K562 (cell line): ENCODE data around the gene CLEC4E. TPM values are rescaled to one million over a fixed set of nuclear protein-coding genes. Genes with fewer than 3 reads are reported as not detected.
A peak's percentile ranks its signal among the peaks of the same experiment; 100 is the strongest.

ENCODE experiments used
- ATAC-seq: fragments of 200-7000 bp; cut with Tn5 transposase; 3 replicates; pipeline ENCODE4 v1.9.1; 2020; ENCODE audit warnings: moderate library complexity
- BruUV-seq: library from RNA; stranded (reverse); fragments of 400-500 nt; replicated peaks from 2 replicates; lab custom pipeline; 2021; lab: Mats Ljungman, UMichigan
- CTCF ChIA-PET: fragments of 300-600 bp; formaldehyde crosslinking; extraction: SDS; loops from one replicate; lab custom pipeline; 2021; ENCODE audit warnings: low intra/inter-chr PET ratio; lab: Yijun Ruan, JAX
- POLR2A ChIA-PET: fragments of 300-600, 350-650 bp; sonication (Branson Sonifier 250); formaldehyde crosslinking; extraction: SDS; loops from one replicate; lab custom pipeline; 2021; ENCODE audit warnings: antibody characterized with exemption, inconsistent platforms; lab: Yijun Ruan, JAX
- DNase-seq, 4 experiments: peaks; one replicate each; pipeline versions ENCODE4 v3.0.0 to v3.0.0-alpha.2; 2011 to 2018; ENCODE audit warnings: low spot score in 3 of 4, mixed read lengths in 3 of 4; ENCODE audit errors: extremely low read depth in 1 of 4
- FAIRE-seq: peaks from 2 replicates; lab custom pipeline; 2011; peaks lifted over from hg19 to GRCh38; lab: Jason Lieb, UNC
- H2AFZ ChIP-seq: 2 replicates; pipeline ENCODE4 v1.6.0; 2011; ENCODE audit warnings: low read depth, low read length, control low read depth, inconsistent platforms
- H3K27ac ChIP-seq: fragments of 200-600 bp; 3 replicates; pipeline ENCODE4 v1.8.0; 2011; ENCODE audit warnings: low read depth, mild to moderate bottlenecking, control low read depth, inconsistent platforms, low read length, moderate library complexity, mixed read lengths; ENCODE audit errors: extremely low read depth
- H3K27me3 ChIP-seq, 2 experiments: fragments of 300-600 bp in 1 of 2; 2 replicates in 1 of 2; 3 replicates in 1 of 2; pipeline versions ENCODE4 v1.6.0 to v1.8.0; 2011; ENCODE audit warnings: inconsistent platforms in 2 of 2, low read length in 2 of 2, mild to moderate bottlenecking in 1 of 2, mixed read lengths in 1 of 2, moderate library complexity in 1 of 2; ENCODE audit not compliant: control insufficient read depth in 2 of 2, insufficient read depth in 2 of 2
- H3K36me3 ChIP-seq: fragments of 300-600 bp; 3 replicates; pipeline ENCODE4 v1.8.0; 2011; ENCODE audit warnings: mild to moderate bottlenecking, low read length, inconsistent platforms; ENCODE audit not compliant: control insufficient read depth, insufficient read depth
- H3K4me1 ChIP-seq, 2 experiments: fragments of 200-600 bp in 1 of 2; replicated peaks in 1 of 2; 2 replicates in 1 of 2; 3 replicates in 1 of 2; pipeline versions ENCODE4 v1.5.1 to v1.8.0; 2011; ENCODE audit warnings: inconsistent platforms in 2 of 2, low read length in 2 of 2, mild to moderate bottlenecking in 1 of 2, mixed read lengths in 1 of 2, moderate library complexity in 1 of 2; ENCODE audit not compliant: control insufficient read depth in 2 of 2, insufficient read depth in 2 of 2
- H3K4me2 ChIP-seq: 2 replicates; pipeline ENCODE4 v1.6.1; 2011; ENCODE audit warnings: low read length, control low read depth, inconsistent platforms, mixed read lengths; ENCODE audit not compliant: insufficient read depth
- H3K4me3 ChIP-seq: fragments of 200-600 bp; sonication (generic), shearing (Covaris generic); 2 replicates; pipeline ENCODE4 v1.5.1; 2016; ENCODE audit warnings: control low read depth, inconsistent platforms
- H3K79me2 ChIP-seq: fragments of 200-600 bp; 3 replicates; pipeline ENCODE4 v1.8.0; 2011; ENCODE audit warnings: low read length, inconsistent platforms; ENCODE audit not compliant: control insufficient read depth, insufficient read depth
- H3K9ac ChIP-seq, 2 experiments: 2 replicates each; pipeline versions ENCODE4 v1.6.0 to v1.6.1; 2011; ENCODE audit warnings: low read depth in 2 of 2, low read length in 2 of 2, control low read depth in 1 of 2, inconsistent platforms in 1 of 2, mild to moderate bottlenecking in 1 of 2, mixed read lengths in 1 of 2; ENCODE audit not compliant: insufficient read depth in 1 of 2
- H3K9me1 ChIP-seq: one replicate; pipeline ENCODE4 v1.6.0; 2011; ENCODE audit warnings: inconsistent platforms, mild to moderate bottlenecking, low read length, moderate library complexity; ENCODE audit not compliant: control insufficient read depth, insufficient read depth
- H3K9me3 ChIP-seq: replicated peaks from 2 replicates; pipeline ENCODE4 v1.5.1; 2011; ENCODE audit warnings: low read depth, low read length, inconsistent platforms; ENCODE audit not compliant: control insufficient read depth, insufficient read depth
- H4K20me1 ChIP-seq: replicated peaks from 2 replicates; pipeline ENCODE4 v1.6.1; 2011; ENCODE audit warnings: low read length, inconsistent platforms, mixed read lengths; ENCODE audit not compliant: control insufficient read depth, insufficient read depth
- NFIC ChIP-seq: fragments of 450-650 bp; IDR thresholded peaks from 2 replicates; pipeline ENCODE4 v1.6.1; 2017; ENCODE audit warnings: mild to moderate bottlenecking, inconsistent platforms
- POLR2AphosphoS2 ChIP-seq: IDR thresholded peaks from 2 replicates; pipeline ENCODE4 v1.6.1; 2012; ENCODE audit warnings: low read length, improper control_type of control experiment
- ZNF518B ChIP-seq: fragments of 250-450 bp; sonication (Bioruptor Pico); IDR thresholded peaks from 2 replicates; pipeline ENCODE4 v1.5.0; 2021; ENCODE audit warnings: mild to moderate bottlenecking, moderate library complexity
- WGBS: fragments of 100-300 bp; shearing (Covaris generic); methylation state at CpG from one replicate; pipeline ENCODE4 v1.1.6; 2016; ENCODE audit warnings: low coverage, mixed read lengths; ENCODE audit not compliant: insufficient coverage; ENCODE audit errors: missing lambda C conversion rate; 5-methylcytosine and 5-hydroxymethylcytosine counted together
- in situ Hi-C: fragments of 300-500 bp; cut with MboI; formaldehyde crosslinking; loops from 4 replicates; pipeline ENCODE4 v1.15.0; 2018; ENCODE audit warnings: inconsistent platforms, mixed read lengths
- intact Hi-C: fragments of 100-400 bp; cut with micrococcal nuclease; formaldehyde crosslinking; loops from 2 replicates; pipeline ENCODE4 v1.14.2; 2022
- polyA plus RNA-seq, 8 experiments: library from polyadenylated mRNA; depleted of rRNA in 4 of 8; stranded (reverse) in 5 of 8; unstranded in 3 of 8; fragments of >200 nt; fragmentation: Nextera tagmentation in 2 of 8; fragmentation: Illumina TruSeq in 1 of 8; extraction: Ambion mirVana in 2 of 8; extraction: Trizol in 1 of 8; gene quantifications; 2 replicates each; pipeline versions ENCODE4 v1.2.1 to v1.2.3, GENCODE V29; 2011 to 2014; ENCODE audit warnings: inconsistent platforms in 1 of 8, missing spikeins in 1 of 8
- total RNA-seq, 7 experiments: library from RNA; depleted of rRNA in 6 of 7; stranded (reverse); fragments of >200 nt in 6 of 7; fragmentation: Illumina TruSeq in 2 of 7; extraction: Trizol in 2 of 7; gene quantifications; 2 replicates each; pipeline versions ENCODE4 v1.2.1 to v1.2.3, GENCODE V29; 2011 to 2021; ENCODE audit warnings: low replicate concordance in 1 of 7

The CLEC4E gene
- total and polyA plus RNA-seq, 9 of the 15 experiments (the other 6 are each of a cell fraction or from before 2014, with no cell fraction given) = not detected

DNA sequence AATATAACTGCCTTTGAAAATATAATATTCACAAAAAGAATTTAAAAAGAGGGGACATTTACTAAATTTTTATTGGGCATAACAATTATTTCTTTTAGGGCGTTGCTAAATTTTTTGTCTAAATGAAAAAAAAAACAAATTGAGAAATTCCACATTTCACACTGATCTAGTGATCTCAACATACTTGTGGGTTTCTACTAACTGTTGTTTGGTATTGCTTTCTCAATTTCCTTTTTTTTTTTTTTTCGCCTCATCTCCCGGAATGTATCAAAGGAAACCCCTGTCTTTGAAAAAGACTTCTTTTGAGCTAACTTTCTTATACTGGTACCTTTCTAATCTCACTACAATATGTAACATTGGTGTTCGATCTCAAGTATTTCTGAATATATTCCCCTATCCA is 27.4 kb downstream of the CLEC4E start, which contains the start of gene CLEC4D (continued):
- no peak for TF ChIP-seq ZNF518B (CRISPR knock-in tag)

- H3K27me3 ChIP-seq = peaks cover 0 to 15% of the 10 kb centered on the region in 2 experiments; a peak in 2 of 5 replicates
- in situ Hi-C loops = no loop called here
Measured at GRCh38 chr12:8508910-8509841, 31.5 kb downstream of the CLEC4E start.

More at GRCh38 chr12:8508910-8509841, 31.5 kb downstream of the CLEC4E start:
- Histone ChIP-seq H3K4me2 (no peak overlapping the region), H3K4me1 (no peaks in the 10 kb centered on the region), H3K9me3 (no peaks in the 10 kb centered on the region), H4K20me1 (no peaks in the 10 kb centered on the region), H3K4me3 (no peak overlapping the region), H3K79me2 (no peaks in the 10 kb centered on the region), H3K9me1 (no peaks in the 10 kb centered on the region), H2AFZ (no peak overlapping the region), H3K36me3 (no peaks in the 10 kb centered on the region), H3K27ac (no peak overlapping the region), H3K9ac (no peak overlapping the region)
- ChIA-PET CTCF (no interaction called here), POLR2A (no interaction called here)
- DNase-seq (no peak), ATAC-seq (no peak), FAIRE-seq (no peak)
- TF ChIP-seq NFIC (peak; percentile 75), POLR2AphosphoS2 (no peak)
- intact Hi-C loops = no loop called here
- WGBS = 0% methylated on average over 7 of the region's 12 CpGs
- BruUV-seq = no TSS peak
